Forelimb muscle (tissue), 1 donor: Measurements from ENCODE around the gene ALK. TPM values are rescaled to one million over a fixed set of nuclear protein-coding genes. Genes with fewer than 3 reads are reported as not detected.
A peak's percentile ranks its signal among the peaks of the same experiment; 100 is the strongest.

ENCODE experiments used
- DNase-seq: peaks from one replicate; pipeline ENCODE4 v3.0.0-alpha.2; 2013; ENCODE audit warnings: low read depth
- polyA plus RNA-seq: library from polyadenylated mRNA; unstranded; fragments of 120-200 nt; gene quantifications from one replicate; pipeline ENCODE4 v1.2.1, GENCODE V29; 2013; ENCODE audit not compliant: insufficient read length

The ALK gene
- polyA plus RNA-seq, 1 donor: 0.03 TPM

GRCh38 chr2:29202819-29203495 is 718.4 kb downstream of the ALK start:
- no peak for DNase-seq

GRCh38 chr2:29201979-29202378 is 719.4 kb downstream of the ALK start:
- no peak for DNase-seq

- peak; percentile 1 for DNase-seq
Measured at GRCh38 chr2:29196792-29197788, 724.3 kb downstream of the ALK start.

- DNase-seq: no peak
Measured at GRCh38 chr2:29195796-29196195, 725.6 kb downstream of the ALK start.

GRCh38 chr2:29193681-29194080 is 727.7 kb downstream of the ALK start:
- DNase-seq: no peak

GRCh38 chr2:29193111-29193510 is 728.3 kb downstream of the ALK start:
- DNase-seq: no peak

GRCh38 chr2:29192526-29192925 is 728.9 kb downstream of the ALK start:
- no peak for DNase-seq

- DNase-seq: no peak
Measured at GRCh38 chr2:29191817-29192216, 729.6 kb downstream of the ALK start.

GRCh38 chr2:29189052-29189451 is 732.3 kb downstream of the ALK start:
- no peak for DNase-seq

- no peak for DNase-seq
Measured at GRCh38 chr2:29187926-29188325, 733.5 kb downstream of the ALK start.

- DNase-seq: no peak
Measured at GRCh38 chr2:29186817-29187216, 734.6 kb downstream of the ALK start.

- no peak for DNase-seq
Measured at GRCh38 chr2:29184531-29184930, 736.9 kb downstream of the ALK start.

- DNase-seq: no peak
Measured at GRCh38 chr2:29182920-29183319, 738.5 kb downstream of the ALK start.

- no peak for DNase-seq
Measured at GRCh38 chr2:29182334-29182733, 739.1 kb downstream of the ALK start.

- DNase-seq: no peak
Measured at GRCh38 chr2:29175338-29175737, 746.0 kb downstream of the ALK start.

GRCh38 chr2:29174937-29175336 is 746.4 kb downstream of the ALK start:
- DNase-seq: no peak

- DNase-seq: no peak
Measured at GRCh38 chr2:29166242-29167039, 754.9 kb downstream of the ALK start.

- no peak for DNase-seq
Measured at GRCh38 chr2:29165362-29166241, 755.8 kb downstream of the ALK start.

- no peak for DNase-seq
Measured at GRCh38 chr2:29164091-29164846, 757.1 kb downstream of the ALK start.

- DNase-seq: no peak
Measured at GRCh38 chr2:29162204-29162928, 759.0 kb downstream of the ALK start.
